ENCODE data around the gene MTG1.
"Not testable (repeated sequence)": the region's sequence is repeated elsewhere in the genome, so short reads cannot be mapped to it uniquely, and the experiment has no call there.

Gene MTG1

DNA sequence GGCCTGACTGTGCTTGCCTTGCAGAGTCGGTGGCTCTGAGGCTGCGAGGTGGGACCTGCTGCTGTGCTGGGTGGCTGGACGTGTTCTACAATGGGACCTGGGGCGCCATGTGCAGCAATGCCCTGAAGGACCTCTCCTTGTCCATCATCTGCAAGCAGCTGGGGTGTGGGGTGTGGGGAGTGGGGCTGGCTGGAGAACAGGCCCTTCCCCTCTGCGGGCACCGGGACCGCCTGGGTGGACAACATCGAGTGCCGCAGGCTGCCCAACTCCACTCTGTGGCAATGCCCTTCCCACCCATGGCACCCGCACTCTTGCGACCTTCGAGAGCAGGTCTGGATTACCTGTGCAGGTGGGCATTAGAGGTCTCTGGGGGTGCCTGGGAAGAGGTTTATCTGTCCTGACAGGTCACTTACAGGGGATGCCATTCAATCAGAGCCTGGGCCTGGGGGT lies 70.7 kb downstream of the MTG1 start:
- DNase-seq (ENCODE audit: extremely low read depth, low read depth) = no peak
- TF ChIP-seq CTCF (IDR thresholded peaks at IDR 0.05; ENCODE audit: low read depth, low read length) = no peak

DNA sequence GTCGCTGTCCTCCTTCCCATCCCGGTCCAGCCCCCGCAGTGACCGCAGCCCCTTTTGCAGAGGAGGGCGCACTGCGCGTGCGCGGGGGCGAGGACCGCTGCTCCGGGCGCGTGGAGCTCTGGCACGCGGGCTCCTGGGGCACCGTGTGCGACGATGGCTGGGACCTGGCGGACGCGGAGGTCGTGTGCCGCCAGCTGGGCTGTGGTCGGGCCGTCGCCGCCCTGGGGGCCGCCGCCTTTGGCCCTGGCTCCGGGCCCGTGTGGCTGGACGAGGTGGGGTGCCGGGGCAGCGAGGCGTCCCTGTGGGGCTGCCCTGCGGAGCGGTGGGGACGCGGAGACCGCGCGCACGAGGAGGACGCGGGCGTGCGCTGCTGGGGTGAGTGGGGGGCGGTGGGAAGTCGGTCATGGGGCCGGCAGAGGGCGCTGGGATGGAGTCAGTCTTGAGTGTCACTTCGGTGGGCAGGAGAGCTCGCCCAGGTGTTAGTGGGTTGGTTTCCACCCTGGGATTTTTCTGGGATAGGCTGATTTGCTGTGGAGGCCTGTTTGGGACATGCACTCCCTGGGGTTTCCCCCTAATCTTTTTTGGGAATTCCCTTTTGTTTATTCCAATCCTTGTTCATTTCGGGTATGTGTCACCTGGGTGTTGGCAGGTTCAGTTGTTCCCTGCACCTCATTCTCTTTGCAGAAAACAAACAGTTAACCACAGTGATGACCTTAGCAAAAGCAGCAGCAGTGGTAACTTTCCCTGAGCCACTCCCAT lies 71.4 kb downstream of the MTG1 start:
- no peak for TF ChIP-seq CTCF (IDR thresholded peaks at IDR 0.05; ENCODE audit: low read depth, low read length)
- DNase-seq (ENCODE audit: extremely low read depth, low read depth) = no peak

GRCh38 chr10:133465950-133466474 lies 72.1 kb downstream of the MTG1 start:
- TF ChIP-seq CTCF (IDR thresholded peaks at IDR 0.05; ENCODE audit: low read depth, low read length) = no peak
- DNase-seq (ENCODE audit: extremely low read depth, low read depth) = no peak

DNA sequence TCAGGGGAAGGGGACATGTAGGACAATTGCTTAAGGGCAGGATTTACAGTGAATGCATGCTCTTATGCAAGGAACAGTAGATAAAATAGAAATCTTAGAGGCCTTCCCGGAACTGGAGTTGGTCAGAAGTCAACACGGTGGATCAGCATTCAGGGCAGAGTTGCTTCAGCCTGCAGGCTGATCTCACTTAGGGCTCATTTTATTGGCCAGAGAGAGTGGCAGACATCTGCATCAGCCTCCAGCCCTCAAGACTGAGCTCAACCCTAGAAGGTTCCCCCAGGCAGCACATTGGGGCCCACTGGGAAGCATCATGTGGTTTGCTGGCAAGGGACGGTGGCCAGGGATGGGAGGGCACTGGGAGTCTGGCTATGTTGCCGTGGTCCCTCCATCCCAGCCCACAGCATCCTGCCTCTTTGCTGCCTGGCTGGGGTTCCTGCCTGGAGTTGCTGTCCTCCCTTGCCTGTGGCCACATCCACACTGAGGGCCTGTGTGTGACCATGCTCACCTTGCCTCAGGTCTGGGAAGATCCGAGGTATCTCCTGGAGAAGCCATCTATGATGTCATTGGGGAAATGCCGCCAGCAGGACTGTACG lies 72.8 kb downstream of the MTG1 start:
- no peak for DNase-seq (ENCODE audit: extremely low read depth, low read depth)
- no peak for TF ChIP-seq CTCF (IDR thresholded peaks at IDR 0.05; ENCODE audit: low read depth, low read length)

DNA sequence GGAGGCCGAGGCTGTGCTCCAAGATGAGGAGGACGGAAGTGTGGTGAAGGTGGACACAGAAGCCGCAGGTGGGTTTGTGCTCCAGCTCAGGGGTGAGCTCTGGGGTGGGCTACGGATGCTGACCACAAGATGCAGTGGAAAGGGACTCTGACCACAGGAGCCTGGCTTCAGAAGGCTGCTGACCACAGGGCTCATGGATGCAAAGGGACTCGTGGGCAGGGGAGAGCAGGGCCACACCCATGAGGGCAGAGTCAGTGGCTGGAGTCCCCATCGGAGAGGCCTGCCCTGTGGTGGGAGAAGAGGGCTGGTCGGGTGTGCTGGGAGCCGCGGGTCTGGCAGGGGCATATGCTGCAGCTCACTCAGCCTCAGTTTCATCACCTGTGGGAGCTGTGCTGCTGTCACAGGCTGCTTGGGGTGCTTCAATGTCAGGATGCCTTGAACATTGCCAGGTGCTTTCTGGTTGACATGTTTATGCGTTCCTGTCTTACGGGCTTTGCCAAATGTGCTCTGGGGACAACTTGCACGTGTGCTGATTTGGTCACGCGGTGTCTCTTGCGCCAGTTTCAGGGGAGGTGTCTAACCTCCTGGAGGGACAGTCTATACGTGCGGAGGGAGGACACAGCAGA lies 73.4 kb downstream of the MTG1 start:
- DNase-seq (ENCODE audit: extremely low read depth, low read depth) = no peak
- no peak for TF ChIP-seq CTCF (IDR thresholded peaks at IDR 0.05; ENCODE audit: low read depth, low read length)

GRCh38 chr10:133469205-133469604 lies 75.2 kb downstream of the MTG1 start:
- not testable (repeated sequence) for DNase-seq (ENCODE audit: extremely low read depth, low read depth)

GRCh38 chr10:133471300-133472109 lies 77.5 kb downstream of the MTG1 start:
- no peak for DNase-seq (ENCODE audit: extremely low read depth, low read depth)
- no peak for TF ChIP-seq CTCF (IDR thresholded peaks at IDR 0.05; ENCODE audit: low read depth, low read length)

Data from AG09319 (cell line).